Measurements from ENCODE around the gene DYNC2H1. TPM values are rescaled to one million over a fixed set of nuclear protein-coding genes. Genes with fewer than 3 reads are reported as not detected.

DYNC2H1 gene
- total RNA-seq, 4 donors from 2014 or later: 4.7 to 14.0 (median 8.1) TPM

DNA sequence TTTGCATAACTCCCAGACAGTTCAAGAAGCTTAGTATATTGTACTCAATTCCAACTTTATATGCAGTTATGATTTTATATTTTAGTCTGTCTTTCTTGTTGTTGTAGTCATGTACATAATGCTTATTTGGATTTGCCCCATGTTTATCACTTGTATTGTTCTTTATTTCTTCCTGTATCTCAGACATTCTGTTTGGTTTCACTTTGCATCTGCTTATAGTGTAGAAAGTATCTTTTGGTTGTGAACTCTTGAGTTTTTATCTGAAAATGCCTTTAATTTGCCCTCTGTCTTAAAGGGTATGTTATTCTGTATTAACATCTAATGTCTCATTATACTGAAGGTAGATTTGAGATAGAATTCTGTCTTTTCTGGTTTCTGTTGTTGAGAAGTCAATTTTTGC lies 275.4 kb downstream of the DYNC2H1 start:
- no peaks in the 10 kb centered on the region for H3K9me3 ChIP-seq
- TF ChIP-seq POLR2A (IDR thresholded peaks at IDR 0.05): no peak

DNA sequence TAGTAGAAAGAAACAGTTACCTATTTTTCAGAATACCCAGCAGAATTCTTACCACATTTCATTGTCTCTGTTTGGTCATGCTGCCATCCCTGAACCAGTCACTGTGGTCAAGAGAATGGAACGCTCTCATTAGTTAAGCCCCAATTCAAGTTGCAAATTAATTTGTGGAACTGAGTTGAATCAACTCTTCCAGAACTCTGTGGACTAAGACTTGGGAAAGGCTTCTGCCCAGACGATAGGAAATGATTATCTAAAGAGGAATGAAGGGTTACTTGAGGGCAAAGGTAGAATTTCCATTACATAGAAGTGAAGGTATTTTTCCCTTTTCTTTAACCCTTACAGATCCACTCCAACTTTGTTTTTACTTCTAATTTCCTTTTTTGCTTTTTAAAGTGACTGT lies 286.4 kb downstream of the DYNC2H1 start:
- no peaks in the 10 kb centered on the region for H3K27me3 ChIP-seq
- DNase-seq: no peak
- H3K4me1 ChIP-seq: no peaks in the 10 kb centered on the region
- H3K4me3 ChIP-seq: no peak overlapping the region
- no peaks in the 10 kb centered on the region for H3K9me3 ChIP-seq
- no peaks in the 10 kb centered on the region for H3K36me3 ChIP-seq
- H3K27ac ChIP-seq: no peak overlapping the region
- no peak for TF ChIP-seq POLR2A (IDR thresholded peaks at IDR 0.05)
- TF ChIP-seq, protein P1, sequence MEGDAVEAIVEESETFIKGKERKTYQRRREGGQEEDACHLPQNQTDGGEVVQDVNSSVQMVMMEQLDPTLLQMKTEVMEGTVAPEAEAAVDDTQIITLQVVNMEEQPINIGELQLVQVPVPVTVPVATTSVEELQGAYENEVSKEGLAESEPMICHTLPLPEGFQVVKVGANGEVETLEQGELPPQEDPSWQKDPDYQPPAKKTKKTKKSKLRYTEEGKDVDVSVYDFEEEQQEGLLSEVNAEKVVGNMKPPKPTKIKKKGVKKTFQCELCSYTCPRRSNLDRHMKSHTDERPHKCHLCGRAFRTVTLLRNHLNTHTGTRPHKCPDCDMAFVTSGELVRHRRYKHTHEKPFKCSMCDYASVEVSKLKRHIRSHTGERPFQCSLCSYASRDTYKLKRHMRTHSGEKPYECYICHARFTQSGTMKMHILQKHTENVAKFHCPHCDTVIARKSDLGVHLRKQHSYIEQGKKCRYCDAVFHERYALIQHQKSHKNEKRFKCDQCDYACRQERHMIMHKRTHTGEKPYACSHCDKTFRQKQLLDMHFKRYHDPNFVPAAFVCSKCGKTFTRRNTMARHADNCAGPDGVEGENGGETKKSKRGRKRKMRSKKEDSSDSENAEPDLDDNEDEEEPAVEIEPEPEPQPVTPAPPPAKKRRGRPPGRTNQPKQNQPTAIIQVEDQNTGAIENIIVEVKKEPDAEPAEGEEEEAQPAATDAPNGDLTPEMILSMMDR (IDR thresholded peaks at IDR 0.05): no peak

More for the DNA sequence above, 275.4 kb downstream of the DYNC2H1 start:
- Histone ChIP-seq H3K27ac (no peak overlapping the region), H3K4me1 (no peaks in the 10 kb centered on the region), H3K27me3 (no peaks in the 10 kb centered on the region), H3K36me3 (no peaks in the 10 kb centered on the region), H3K4me3 (no peak overlapping the region)
- no peak for DNase-seq

DNA sequence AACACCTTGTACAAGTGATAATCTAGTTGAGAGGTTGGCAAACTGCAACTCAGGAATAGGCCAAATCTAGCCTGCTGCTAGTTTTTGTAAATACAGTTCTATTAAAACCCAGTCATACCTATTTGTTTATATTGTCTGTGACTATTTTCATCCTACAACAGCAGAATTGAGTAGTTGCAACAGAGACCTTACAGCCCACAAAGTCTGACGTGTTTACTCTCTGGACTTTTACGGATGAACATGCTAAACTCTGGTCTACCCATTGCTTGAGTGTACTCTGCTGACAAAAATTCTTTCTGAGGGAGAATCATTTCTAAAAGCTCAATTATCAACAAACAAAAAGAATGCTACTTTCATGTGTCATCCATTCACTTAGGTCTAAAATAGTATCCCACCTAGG lies 287.0 kb downstream of the DYNC2H1 start:
- Histone ChIP-seq H3K27ac (no peak overlapping the region), H3K4me1 (no peaks in the 10 kb centered on the region), H3K27me3 (no peaks in the 10 kb centered on the region), H3K36me3 (no peaks in the 10 kb centered on the region), H3K9me3 (no peaks in the 10 kb centered on the region), H3K4me3 (no peak overlapping the region)
- no peak for DNase-seq
- TF ChIP-seq, protein P1 (IDR thresholded peaks at IDR 0.05): no peak
- TF ChIP-seq POLR2A (IDR thresholded peaks at IDR 0.05): no peak

DNA sequence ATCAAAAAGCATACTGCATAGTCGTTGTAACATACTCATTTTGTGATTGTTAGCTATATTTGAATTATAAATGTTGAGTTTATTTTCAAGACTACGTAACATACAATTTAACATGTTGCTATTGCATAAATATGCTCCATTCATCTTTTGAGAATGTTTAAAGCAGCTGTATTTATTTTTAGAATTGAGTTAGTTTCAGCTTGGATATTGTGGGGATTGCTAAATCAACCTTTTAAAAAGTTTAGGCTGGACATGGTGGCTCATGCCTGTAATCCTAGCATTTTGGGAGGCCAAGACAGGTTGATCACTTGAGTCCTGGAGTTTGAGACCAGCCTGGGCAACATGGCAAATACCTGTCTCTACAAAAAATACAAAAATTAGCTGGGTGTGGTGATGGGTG lies 288.1 kb downstream of the DYNC2H1 start:
- no peaks in the 10 kb centered on the region for H3K4me1 ChIP-seq
- TF ChIP-seq POLR2A (IDR thresholded peaks at IDR 0.05): no peak
- TF ChIP-seq, protein P1 (IDR thresholded peaks at IDR 0.05): no peak

DNA sequence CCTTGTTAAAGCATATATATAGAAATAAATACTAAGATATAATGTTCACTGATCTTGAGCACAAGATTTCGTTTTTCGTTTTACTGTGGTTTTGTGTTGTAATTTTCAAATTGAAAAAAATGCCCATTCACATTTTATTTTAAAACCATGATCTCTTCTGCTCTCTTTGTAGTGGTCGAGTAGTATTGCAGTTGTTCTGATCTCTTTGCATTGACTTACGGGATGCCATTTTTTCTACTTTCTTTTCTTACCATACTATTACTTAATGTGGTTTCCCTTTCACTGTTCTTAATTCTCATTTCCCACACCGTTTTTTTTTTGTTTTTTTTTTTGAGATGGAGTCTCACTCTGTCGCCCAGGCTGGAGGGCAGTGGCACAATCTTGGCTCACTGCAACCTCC lies 289.6 kb downstream of the DYNC2H1 start:
- no peak overlapping the region for H3K4me3 ChIP-seq
- H3K36me3 ChIP-seq: no peaks in the 10 kb centered on the region
- DNase-seq: no peak
- no peaks in the 10 kb centered on the region for H3K27me3 ChIP-seq
- H3K9me3 ChIP-seq: no peaks in the 10 kb centered on the region
- TF ChIP-seq, protein P1 (IDR thresholded peaks at IDR 0.05): no peak
- TF ChIP-seq POLR2A (IDR thresholded peaks at IDR 0.05): no peak
- H3K27ac ChIP-seq: no peak overlapping the region
- no peaks in the 10 kb centered on the region for H3K4me1 ChIP-seq

More for the DNA sequence above, 288.1 kb downstream of the DYNC2H1 start:
- Histone ChIP-seq H3K27me3 (no peaks in the 10 kb centered on the region), H3K4me3 (no peak overlapping the region), H3K9me3 (no peaks in the 10 kb centered on the region), H3K27ac (no peak overlapping the region), H3K36me3 (no peaks in the 10 kb centered on the region)
- DNase-seq: no peak

DNA sequence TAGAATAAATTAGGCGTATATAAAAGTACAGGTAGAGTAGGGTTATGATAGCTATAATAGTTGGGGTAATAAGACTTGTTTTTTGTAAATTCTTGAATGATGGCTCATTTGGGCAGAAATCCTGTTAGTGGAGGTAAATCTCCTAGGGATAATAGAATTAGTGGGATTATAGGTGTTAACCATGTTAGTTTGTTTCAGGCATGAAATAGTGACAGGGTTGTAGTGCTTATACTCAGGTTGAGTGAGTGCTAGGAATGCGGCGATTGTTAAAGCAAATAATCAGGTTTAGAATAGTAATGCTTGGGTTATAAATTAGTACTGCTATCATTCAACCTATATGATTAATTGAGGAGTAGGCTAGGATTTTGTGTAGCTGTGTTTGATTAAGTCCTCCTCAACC lies 297.1 kb downstream of the DYNC2H1 start:
- no peaks in the 10 kb centered on the region for H3K36me3 ChIP-seq
- no peaks in the 10 kb centered on the region for H3K4me1 ChIP-seq
- H3K9me3 ChIP-seq: no peaks in the 10 kb centered on the region

More for the DNA sequence above, 297.1 kb downstream of the DYNC2H1 start:
- no peak for DNase-seq
- Histone ChIP-seq H3K27ac (no peak overlapping the region), H3K4me3 (no peak overlapping the region), H3K27me3 (no peaks in the 10 kb centered on the region)
- TF ChIP-seq, protein P1 (IDR thresholded peaks at IDR 0.05): no peak
- no peak for TF ChIP-seq POLR2A (IDR thresholded peaks at IDR 0.05)

Measured in Peyer's patch (tissue), 4 donors.